22Rv1 (cell line): ENCODE data around the gene KRT75.
"Not testable (repeated sequence)": the region's sequence is repeated elsewhere in the genome, so short reads cannot be mapped to it uniquely, and the experiment has no call there.

Experiments
- H3K27ac ChIP-seq: fragments of 450-650 bp; 2 replicates; pipeline ENCODE4 v1.5.1; 2017
- CTCF ChIP-seq: fragments of 450-650 bp; IDR thresholded peaks from 2 replicates; pipeline ENCODE4 v1.5.1; 2017; ENCODE audit warnings: mild to moderate bottlenecking
- ZFX ChIP-seq: fragments of 450-650 bp; IDR thresholded peaks from 2 replicates; pipeline ENCODE4 v1.6.1; 2017; ENCODE audit warnings: antibody characterized with exemption, borderline replicate concordance

KRT75 gene

GRCh38 chr12:52461693-52462092 lies 27.5 kb upstream of the KRT75 start:
- no peak overlapping the region for H3K27ac ChIP-seq
- no peak for TF ChIP-seq ZFX

GRCh38 chr12:52458861-52459260 lies 24.7 kb upstream of the KRT75 start:
- no peak overlapping the region for H3K27ac ChIP-seq
- TF ChIP-seq ZFX: no peak

GRCh38 chr12:52455821-52456220 lies 21.6 kb upstream of the KRT75 start:
- no peak for TF ChIP-seq ZFX
- TF ChIP-seq CTCF: no peak
- no peak overlapping the region for H3K27ac ChIP-seq

GRCh38 chr12:52454411-52455201 lies 20.4 kb upstream of the KRT75 start:
- no peak overlapping the region for H3K27ac ChIP-seq
- no peak for TF ChIP-seq CTCF
- no peak for TF ChIP-seq ZFX

GRCh38 chr12:52452101-52452500 lies 17.9 kb upstream of the KRT75 start, which contains the start of gene KRT6B:
Gene KRT6B (minus strand): TSS chr12:52452146. CDS start chr12:52452078, 68 bp downstream.
- TF ChIP-seq CTCF: no peak
- no peak for TF ChIP-seq ZFX
- no peak within 1 kb of the TSS for H3K27ac ChIP-seq

GRCh38 chr12:52448228-52448627 lies 14.1 kb upstream of the KRT75 start:
- H3K27ac ChIP-seq: no peak overlapping the region
- TF ChIP-seq ZFX (no peak), CTCF (no peak)

GRCh38 chr12:52447196-52447595 lies 13.0 kb upstream of the KRT75 start:
- not testable (repeated sequence) for H3K27ac ChIP-seq

GRCh38 chr12:52446367-52447045 lies 12.3 kb upstream of the KRT75 start:
- no peak for TF ChIP-seq ZFX
- no peak for TF ChIP-seq CTCF
- no peak overlapping the region for H3K27ac ChIP-seq

- TF ChIP-seq CTCF (no peak), ZFX (no peak)
These were observed 11.7 kb upstream of the KRT75 start for GRCh38 chr12:52445876-52446275.

More at GRCh38 chr12:52445876-52446275, 11.7 kb upstream of the KRT75 start:
- H3K27ac ChIP-seq: no peak overlapping the region
